NCI-H446 treated with DMSO at 0.1 percent for 48 hours (cell line): Measurements from ENCODE around the gene CAMLG.

Experiments
- DNase-seq: peaks from one replicate; lab custom pipeline; 2025; lab: John Stamatoyannopoulos, UW

Gene CAMLG

DNA sequence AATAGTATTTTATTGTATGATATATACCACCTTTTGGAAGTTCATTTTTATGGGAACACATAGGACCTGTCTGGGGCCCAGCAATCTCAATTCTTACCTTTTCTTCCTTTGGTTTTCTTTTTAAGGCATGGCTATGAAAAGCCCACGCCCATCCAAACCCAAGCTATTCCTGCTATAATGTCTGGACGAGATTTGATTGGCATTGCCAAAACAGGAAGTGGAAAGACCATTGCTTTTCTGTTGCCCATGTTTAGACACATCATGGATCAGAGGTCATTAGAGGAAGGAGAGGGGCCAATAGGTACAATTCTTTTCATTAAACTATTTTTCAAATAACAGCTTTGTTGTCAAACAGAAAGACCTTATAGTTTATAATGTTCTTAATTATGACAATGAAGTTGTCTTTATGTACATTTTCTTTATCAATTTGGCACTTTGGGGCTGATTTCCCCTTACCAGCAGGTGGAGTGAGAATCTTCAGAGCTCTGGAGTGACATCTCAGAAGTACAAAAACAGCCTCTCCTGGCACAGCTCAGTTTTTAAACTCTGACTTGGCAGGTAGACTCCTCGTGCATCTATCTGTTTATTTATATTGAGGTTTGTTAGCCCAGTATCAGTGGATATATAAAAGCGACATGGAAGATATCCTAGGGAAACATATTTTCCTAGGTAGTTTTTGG is 46.0 kb downstream of the CAMLG start:
- DNase-seq, result no peak

DNA sequence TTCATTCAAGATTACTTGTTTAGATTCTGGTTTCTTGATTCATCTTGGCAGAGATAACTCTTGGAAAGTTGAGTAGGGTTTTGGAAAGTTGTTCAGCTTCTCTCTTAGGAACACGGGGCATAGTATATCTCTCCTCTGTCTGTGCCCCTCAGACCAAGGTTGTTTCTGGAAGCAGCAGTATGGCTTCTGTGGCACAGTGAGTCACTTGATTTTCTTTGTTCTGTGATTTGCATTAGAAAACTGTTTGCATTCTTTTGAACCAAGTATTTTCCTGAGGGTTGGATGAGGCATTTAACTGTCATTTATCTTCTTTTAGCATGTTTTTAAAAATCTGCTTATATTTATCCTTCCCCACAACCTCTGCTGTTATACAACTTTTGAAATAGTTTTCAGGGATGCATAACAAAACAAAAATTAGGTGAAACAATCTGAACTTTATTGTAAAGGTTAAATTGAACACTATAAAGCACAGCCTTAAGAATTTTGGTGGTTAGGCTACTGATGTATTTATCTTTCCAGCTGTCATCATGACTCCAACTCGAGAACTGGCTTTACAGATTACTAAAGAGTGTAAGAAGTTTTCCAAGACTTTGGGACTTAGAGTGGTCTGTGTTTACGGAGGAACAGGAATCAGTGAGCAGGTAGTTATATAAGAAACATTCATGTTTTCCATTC is 46.7 kb downstream of the CAMLG start:
- DNase-seq, result no peak

DNA sequence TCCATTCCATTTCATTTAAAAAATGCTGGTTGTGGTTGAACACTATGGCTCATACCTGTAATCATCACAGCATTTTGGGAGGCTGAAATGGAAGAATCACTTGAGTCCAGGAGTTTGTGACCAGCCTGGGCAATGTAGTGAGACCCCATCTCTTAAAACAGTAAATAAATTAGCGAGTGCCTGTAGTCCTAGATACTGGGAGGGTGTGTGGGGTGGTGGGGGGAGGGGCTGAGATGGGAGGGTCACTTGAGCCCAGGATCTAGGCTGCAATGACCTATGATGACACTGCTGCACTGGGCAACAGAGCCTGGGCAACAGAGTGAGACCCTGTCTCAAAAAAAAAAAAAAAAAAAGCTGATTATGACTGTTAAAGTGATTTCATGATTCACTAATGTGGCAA is 49.3 kb downstream of the CAMLG start:
- DNase-seq, result no peak

DNA sequence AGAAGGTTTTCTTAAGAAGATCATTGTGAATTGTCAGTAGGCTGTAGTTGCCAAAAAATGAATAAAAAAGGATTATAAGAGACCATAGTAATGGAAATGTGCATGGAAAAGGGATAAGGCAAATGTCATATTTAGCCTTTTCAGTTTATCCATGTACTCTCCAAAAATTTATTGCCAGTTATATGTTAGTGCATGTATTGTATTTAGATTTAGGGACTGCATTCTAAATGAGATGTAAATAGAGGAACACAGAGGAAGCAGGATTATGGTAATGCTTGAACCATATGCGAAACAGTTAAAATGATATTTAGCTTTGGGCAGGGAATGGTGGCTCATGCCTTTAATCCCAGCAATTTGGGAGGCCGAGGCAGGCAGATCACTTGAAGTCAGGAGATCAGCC is 53.2 kb downstream of the CAMLG start:
- DNase-seq, result no peak

DNA sequence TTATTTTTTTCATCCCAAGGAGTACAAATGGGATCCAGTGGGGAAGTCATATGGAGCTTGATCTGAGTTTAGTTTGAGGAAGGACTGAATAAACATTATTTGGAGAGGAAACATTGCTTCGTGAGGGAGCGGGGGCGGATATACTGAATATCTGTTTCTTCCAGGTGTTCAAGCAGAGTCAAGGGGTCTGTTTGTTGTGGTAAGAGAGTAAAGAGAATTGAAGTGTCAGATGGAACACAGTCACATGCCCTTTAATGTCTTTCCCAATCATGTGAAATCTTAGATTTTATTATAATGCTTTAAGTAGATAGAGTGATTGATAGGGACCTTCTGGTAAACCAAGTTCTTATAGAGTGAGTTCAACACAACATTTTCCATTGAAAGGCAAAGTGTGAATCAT is 53.9 kb downstream of the CAMLG start:
- no peak for DNase-seq

DNA sequence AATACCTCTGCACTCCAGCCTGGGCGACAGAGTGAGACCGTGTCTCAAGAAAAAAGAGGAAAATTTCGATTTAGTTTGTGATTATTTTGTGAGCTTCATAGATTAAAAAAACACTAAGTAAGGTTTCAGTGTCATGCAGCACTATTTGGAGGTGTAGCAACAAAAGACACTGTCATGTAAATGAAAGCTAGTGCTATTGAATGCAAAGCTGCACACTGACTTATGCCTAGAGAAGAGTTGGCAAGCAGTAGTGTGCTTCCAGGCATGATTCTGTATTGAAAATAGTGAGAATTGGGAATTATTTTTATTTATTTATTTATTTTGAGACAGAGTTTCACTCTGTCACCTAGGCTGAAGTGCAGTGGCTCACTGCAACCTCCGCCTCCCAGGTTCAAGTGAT is 54.8 kb downstream of the CAMLG start:
- DNase-seq, result no peak

DNA sequence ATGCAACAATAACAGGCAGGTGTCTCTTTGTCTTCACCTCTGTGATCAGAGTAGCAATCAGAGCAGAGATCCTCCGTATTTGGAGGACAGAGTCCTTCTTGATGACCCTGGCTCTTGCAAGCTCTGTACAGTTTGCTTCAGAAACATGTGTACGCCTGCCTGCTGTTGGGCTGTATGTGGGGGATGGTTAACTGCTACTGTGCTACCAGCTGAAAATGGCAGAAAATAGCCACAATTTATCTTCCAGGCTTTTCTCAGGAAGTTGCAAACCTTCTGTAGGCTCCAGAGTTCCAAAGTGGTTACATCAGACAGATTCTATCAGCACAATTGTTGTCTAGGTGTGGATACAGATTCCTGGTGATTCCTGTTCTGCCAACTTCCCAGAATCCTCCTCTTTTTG is 55.7 kb downstream of the CAMLG start:
- no peak for DNase-seq

DNA sequence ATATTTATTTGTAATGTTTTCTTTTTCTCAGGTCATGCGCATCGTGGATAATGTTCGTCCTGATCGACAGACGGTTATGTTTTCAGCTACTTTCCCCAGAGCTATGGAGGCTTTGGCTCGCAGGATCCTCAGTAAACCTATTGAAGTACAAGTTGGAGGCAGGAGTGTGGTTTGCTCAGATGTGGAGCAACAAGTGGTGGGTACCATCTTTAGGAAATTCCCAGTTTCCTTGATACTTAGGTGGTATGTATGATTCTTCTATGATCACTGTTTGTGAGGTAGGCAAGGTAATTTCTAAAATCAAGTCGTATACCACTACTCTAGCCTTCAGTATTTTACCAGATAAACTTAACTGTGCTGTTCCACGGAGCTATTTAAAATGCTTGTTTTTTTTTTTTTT is 56.5 kb downstream of the CAMLG start:
- no peak for DNase-seq

DNA sequence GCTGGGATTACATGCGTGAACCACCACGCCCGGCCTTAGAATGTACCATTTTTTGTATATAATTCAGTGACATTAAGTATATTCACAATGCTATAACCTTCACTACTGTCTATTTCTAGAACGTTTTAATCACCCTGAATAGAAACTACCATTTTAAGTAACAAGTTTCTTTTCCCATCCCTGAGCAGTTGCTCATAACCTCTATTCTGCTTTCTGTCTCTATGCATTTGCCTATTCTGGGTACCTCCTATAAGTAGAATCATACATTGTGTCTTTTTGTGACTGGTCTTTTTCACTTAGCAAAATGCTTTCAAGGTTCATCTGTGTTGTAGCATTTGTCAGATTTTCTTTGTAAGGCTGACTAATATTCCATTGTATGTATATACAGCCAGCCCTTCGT is 60.1 kb downstream of the CAMLG start:
- DNase-seq, result no peak
